NT2/D1 (cell line): ENCODE results near the gene SF3B1.
"Not testable (repeated sequence)": the region's sequence is repeated elsewhere in the genome, so short reads cannot be mapped to it uniquely, and the experiment has no call there.

Experiments
- DNase-seq: peaks from one replicate; pipeline ENCODE4 v3.0.0-alpha.2; 2011; ENCODE audit warnings: low read depth, low spot score
- H3K27me3 ChIP-seq: 2 replicates; pipeline ENCODE4 v1.6.0; 2011; ENCODE audit warnings: mild to moderate bottlenecking; ENCODE audit not compliant: insufficient read length, insufficient read depth
- H3K36me3 ChIP-seq: 2 replicates; pipeline ENCODE4 v1.6.1; 2011; ENCODE audit warnings: mild to moderate bottlenecking, low read length, mixed read lengths; ENCODE audit not compliant: insufficient read depth, insufficient read length
- H3K4me1 ChIP-seq: 2 replicates; pipeline ENCODE4 v1.5.1; 2011; ENCODE audit not compliant: insufficient read depth, insufficient read length
- H3K4me3 ChIP-seq: 2 replicates; pipeline ENCODE4 v1.5.1; 2011; ENCODE audit warnings: low read depth; ENCODE audit not compliant: insufficient read length
- H3K9ac ChIP-seq: 2 replicates; pipeline ENCODE4 v1.6.0; 2011; ENCODE audit warnings: low read depth; ENCODE audit not compliant: insufficient read length
- H3K9me3 ChIP-seq: 2 replicates; pipeline ENCODE4 v1.5.1; 2011; ENCODE audit warnings: mild to moderate bottlenecking, low read length; ENCODE audit not compliant: insufficient read depth
- SUZ12 ChIP-seq: IDR thresholded peaks from 2 replicates; pipeline ENCODE4 v1.6.1; 2011; ENCODE audit not compliant: insufficient read length, insufficient read depth; ENCODE audit errors: extremely low read depth
- YY1 ChIP-seq: IDR thresholded peaks from 2 replicates; pipeline ENCODE4 v1.6.1; 2011; ENCODE audit not compliant: insufficient read length, insufficient read depth
- ZNF274 ChIP-seq: IDR thresholded peaks from 2 replicates; pipeline ENCODE4 v1.6.1; 2011; ENCODE audit warnings: mild to moderate bottlenecking, low read depth, low read length

The SF3B1 gene

DNA sequence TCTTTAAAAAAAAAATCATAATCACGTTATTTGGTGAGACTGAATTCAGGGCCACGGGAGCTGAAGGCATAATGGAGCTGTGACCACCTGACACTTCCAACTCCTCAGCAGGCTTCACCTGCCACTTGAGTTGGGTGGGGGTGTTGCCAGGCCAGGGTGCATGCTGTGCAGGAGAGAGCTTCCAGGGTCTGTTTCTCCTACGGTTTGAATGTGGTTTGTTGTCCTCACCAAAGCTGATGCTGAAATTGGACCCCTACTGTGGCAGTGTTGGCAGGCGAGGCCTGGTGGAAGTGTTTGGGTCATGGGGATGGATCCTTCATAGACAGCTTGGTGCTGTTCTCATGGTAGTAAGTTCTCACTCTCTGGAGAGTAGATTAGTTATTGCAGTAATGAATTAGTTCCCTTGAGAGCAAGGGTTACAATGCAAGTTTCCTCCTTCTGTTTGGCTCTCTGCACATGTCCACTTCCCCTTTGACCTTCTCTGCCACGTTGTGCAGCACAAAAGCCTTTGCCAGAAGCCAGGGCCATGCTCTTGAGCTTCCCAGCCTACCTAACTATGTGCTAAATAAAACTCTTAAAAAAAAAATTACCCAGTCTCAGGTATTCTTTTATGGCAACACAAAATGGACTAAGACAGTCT is 86.0 kb downstream of the SF3B1 start:
- no peak overlapping the region for H3K9ac ChIP-seq
- TF ChIP-seq SUZ12 = no peak
- TF ChIP-seq YY1 = no peak
- no peak for TF ChIP-seq ZNF274

DNA sequence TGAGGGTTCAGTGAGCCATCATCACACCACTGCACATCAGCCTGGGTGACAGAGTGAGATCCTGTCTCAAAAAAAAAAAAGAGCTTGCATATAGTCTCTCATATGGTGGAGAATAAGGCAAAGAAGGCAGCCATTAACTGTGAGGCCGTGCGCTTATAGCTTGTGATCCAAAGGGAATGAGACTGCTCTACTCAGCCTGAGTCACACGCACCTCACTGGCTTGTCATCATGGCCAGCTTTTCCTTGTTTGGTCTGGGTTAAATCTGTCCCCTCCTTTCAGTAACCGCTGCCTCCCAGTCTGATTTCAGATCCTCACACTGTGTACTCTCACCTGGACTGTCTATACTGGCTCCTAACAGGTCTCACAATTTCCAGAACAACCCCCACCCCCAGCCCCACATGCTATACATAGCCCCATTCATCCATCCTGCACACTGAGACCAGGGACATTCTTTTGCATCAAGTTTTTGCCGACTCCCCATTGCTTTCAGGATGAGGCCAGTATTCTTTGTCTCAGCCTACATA is 88.9 kb downstream of the SF3B1 start:
- Histone ChIP-seq H3K4me3 (no peak overlapping the region), H3K9me3 (no peaks in the 10 kb centered on the region), H3K9ac (no peak overlapping the region), H3K4me1 (no peaks in the 10 kb centered on the region), H3K36me3 (no peaks in the 10 kb centered on the region), H3K27me3 (no peaks in the 10 kb centered on the region)
- no peak for TF ChIP-seq SUZ12
- TF ChIP-seq ZNF274 = no peak
- TF ChIP-seq YY1 = no peak
- no peak for DNase-seq

More for the DNA sequence above, 86.0 kb downstream of the SF3B1 start:
- H3K36me3 ChIP-seq = no peaks in the 10 kb centered on the region
- no peak for DNase-seq
- no peaks in the 10 kb centered on the region for H3K27me3 ChIP-seq
- H3K4me3 ChIP-seq = no peak overlapping the region
- H3K9me3 ChIP-seq = no peaks in the 10 kb centered on the region
- no peaks in the 10 kb centered on the region for H3K4me1 ChIP-seq

DNA sequence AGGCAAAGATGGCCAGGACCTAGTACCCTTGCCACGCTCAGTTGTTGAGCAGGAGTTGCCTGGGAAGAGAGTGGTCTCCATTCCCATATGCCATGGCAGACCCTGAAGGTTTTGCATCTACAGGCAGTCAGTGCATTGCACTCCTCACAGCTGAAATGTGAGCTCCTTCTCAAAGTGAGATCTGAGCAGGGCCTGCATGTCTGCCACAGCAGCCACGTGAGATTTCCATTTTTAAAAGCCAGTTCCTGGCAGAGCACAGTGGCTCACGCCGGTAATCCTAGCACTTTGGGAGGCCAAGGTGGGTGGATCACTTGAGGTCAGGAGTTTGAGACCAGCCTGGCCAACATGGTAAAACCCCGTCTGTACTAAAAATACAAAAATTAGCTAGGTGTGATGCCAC is 90.9 kb downstream of the SF3B1 start:
- H3K9me3 ChIP-seq, H3K9ac ChIP-seq, H3K4me3 ChIP-seq, H3K36me3 ChIP-seq, H3K4me1 ChIP-seq, DNase-seq, H3K27me3 ChIP-seq: not testable (repeated sequence)

DNA sequence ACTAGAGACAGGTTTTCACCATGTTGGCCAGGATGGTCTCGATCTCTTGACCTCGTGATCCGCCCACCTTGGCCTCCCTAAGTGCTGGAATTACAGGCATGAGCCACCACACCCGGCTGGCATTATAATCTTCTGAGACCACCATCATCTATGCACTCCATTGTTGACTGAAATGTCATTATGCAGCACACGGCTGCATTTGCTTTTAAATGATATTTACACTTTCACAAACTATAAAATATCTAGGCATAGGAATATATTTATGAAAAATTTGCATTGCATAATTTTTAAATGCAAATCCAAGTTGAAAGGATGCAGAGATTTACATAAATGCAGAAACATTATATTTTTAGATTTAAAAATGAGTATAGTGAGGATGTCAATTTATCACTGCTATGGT is 94.2 kb downstream of the SF3B1 start:
- no peak for TF ChIP-seq ZNF274
- TF ChIP-seq YY1 = no peak
- no peak for TF ChIP-seq SUZ12
- Histone ChIP-seq H3K4me3 (no peak overlapping the region), H3K4me1 (no peaks in the 10 kb centered on the region), H3K36me3 (no peaks in the 10 kb centered on the region), H3K27me3 (no peaks in the 10 kb centered on the region), H3K9ac (no peak overlapping the region), H3K9me3 (no peaks in the 10 kb centered on the region)
- no peak for DNase-seq
